T-cell (primary cell): ENCODE results near the gene ATP4A. TPM values are rescaled to one million over a fixed set of nuclear protein-coding genes. Genes with fewer than 3 reads are reported as not detected.

Source experiments
- ATAC-seq, 4 experiments: fragments of 200-7000 bp in 3 of 4; fragments of 150-1000 bp in 1 of 4; cut with Tn5 transposase; replicated peaks in 1 of 4; 1 replicate in 3 of 4; 2 replicates in 1 of 4; pipeline ENCODE4 v1.10.0; 2021; ENCODE audit warnings: moderate library complexity in 3 of 4, mild to moderate bottlenecking in 2 of 4, moderate number of reproducible peaks in 1 of 4
- CTCF ChIA-PET, 2 donors: fragments of 300-600 bp; sonication (Branson Sonifier 250); formaldehyde crosslinking; loops; one replicate each; lab custom pipeline; 2022; ENCODE audit warnings: antibody characterized with exemption in 2 of 2; lab: Charles Lee
- POLR2A ChIA-PET, 2 donors: fragments of 300-600 bp; sonication (Branson Sonifier 250); formaldehyde crosslinking; loops; one replicate each; lab custom pipeline; 2022; ENCODE audit warnings: antibody characterized with exemption in 2 of 2; lab: Charles Lee
- DNase-seq, 35 experiments: peaks; one replicate each; pipeline versions ENCODE4 v3.0.0 to v3.0.0-alpha.2; 2013 to 2023
- H3K27ac ChIP-seq: one replicate; pipeline ENCODE4 v1.5.1; 2013; ENCODE audit warnings: low read length
- H3K27me3 ChIP-seq, 2 experiments: replicated peaks in 1 of 2; 1 replicate in 1 of 2; 2 replicates in 1 of 2; pipeline versions ENCODE4 v1.6.1 to v1.7.0; 2013; ENCODE audit warnings: low read length in 1 of 2, mixed read lengths in 1 of 2; ENCODE audit not compliant: control insufficient read depth in 2 of 2, insufficient read depth in 2 of 2; ENCODE audit errors: extremely low read depth in 1 of 2
- H3K36me3 ChIP-seq, 2 donors: 1 replicate in 1 of 2; 2 replicates in 1 of 2; pipeline versions ENCODE4 v1.6.1 to v1.7.0; 2013; ENCODE audit warnings: low read length in 1 of 2; ENCODE audit not compliant: control insufficient read depth in 2 of 2, insufficient read depth in 1 of 2; ENCODE audit errors: extremely low read depth in 1 of 2
- H3K4me1 ChIP-seq, 2 experiments: 1 replicate in 1 of 2; 2 replicates in 1 of 2; pipeline versions ENCODE4 v1.6.1 to v1.7.0; 2013; ENCODE audit warnings: low read length in 2 of 2, mixed read lengths in 1 of 2; ENCODE audit not compliant: insufficient read depth in 2 of 2, control insufficient read depth in 1 of 2; ENCODE audit errors: extremely low read depth in 1 of 2
- H3K4me3 ChIP-seq, 2 donors: 1 replicate in 1 of 2; 2 replicates in 1 of 2; pipeline versions ENCODE4 v1.5.1 to v1.7.0; 2013; ENCODE audit warnings: mild to moderate bottlenecking in 2 of 2, low read length in 1 of 2, moderate library complexity in 1 of 2; ENCODE audit not compliant: control insufficient read depth in 1 of 2; ENCODE audit errors: extremely low read depth in 1 of 2
- H3K9me3 ChIP-seq: 2 replicates; pipeline ENCODE4 v1.7.0; 2013
- H3K27ac Mint-ChIP-seq, 2 donors: one replicate each; pipeline ENCODE4 v1.8.0; 2020 to 2021; ENCODE audit warnings: mild to moderate bottlenecking in 2 of 2, mixed read lengths in 2 of 2
- H3K27me3 Mint-ChIP-seq, 2 donors: one replicate each; pipeline ENCODE4 v1.8.0; 2021 to 2022; ENCODE audit warnings: mixed read lengths in 2 of 2
- H3K36me3 Mint-ChIP-seq: one replicate; pipeline ENCODE4 v1.8.0; 2021; ENCODE audit warnings: mixed read lengths
- H3K4me1 Mint-ChIP-seq, 3 donors: one replicate each; pipeline ENCODE4 v1.8.0; 2020 to 2022; ENCODE audit warnings: mixed read lengths in 3 of 3, mild to moderate bottlenecking in 1 of 3
- H3K4me3 Mint-ChIP-seq, 3 donors: one replicate each; pipeline ENCODE4 v1.8.0; 2020 to 2022; ENCODE audit warnings: mild to moderate bottlenecking in 3 of 3, mixed read lengths in 3 of 3, moderate library complexity in 3 of 3
- H3K9me3 Mint-ChIP-seq, 3 donors: one replicate each; pipeline ENCODE4 v1.8.0; 2020 to 2022; ENCODE audit warnings: mixed read lengths in 3 of 3
- WGBS: methylation state at CpG from one replicate; pipeline ENCODE4 v1.1.5; 2013; ENCODE audit warnings: missing lambda C conversion rate; ENCODE audit not compliant: insufficient coverage; 5-methylcytosine and 5-hydroxymethylcytosine counted together
- total RNA-seq, 35 experiments: library from RNA in 6 of 35; stranded (reverse) in 6 of 35; fragments of 120-200 nt in 1 of 35; gene quantifications; one replicate each; pipeline versions ENCODE4 v1.2.1 to v1.2.4 and lab custom pipeline; 2013 to 2026

Gene ATP4A
- total RNA-seq, 5 donors from 2014 or later (not counting 1 experiment from before 2014, with no cell fraction given) = not detected

GRCh38 chr19:35518313-35518712 lies 45.1 kb downstream of the ATP4A start:
- Mint-ChIP-seq H3K27ac (no peak overlapping the region), H3K9me3 (no peaks in the 10 kb centered on the region), H3K36me3 (no peaks in the 10 kb centered on the region), H3K4me3 (no peak overlapping the region), H3K4me1 (no peaks in the 10 kb centered on the region), H3K27me3 (peaks cover 7 to 12% of the 10 kb centered on the region in 2 donors)
- no peak for ATAC-seq
- no peak overlapping the region for H3K27ac ChIP-seq
- H3K27me3 ChIP-seq = peaks cover 0 to 16% of the 10 kb centered on the region in 2 experiments
- H3K36me3 ChIP-seq = no peaks in the 10 kb centered on the region
- no peak for DNase-seq
- no peaks in the 10 kb centered on the region for H3K4me1 ChIP-seq
- ChIA-PET POLR2A (no interaction called here), CTCF (no interaction called here)
- WGBS = 67% methylated on average over 2 of the region's 6 CpGs
- H3K4me3 ChIP-seq = no peak overlapping the region
- H3K9me3 ChIP-seq = no peaks in the 10 kb centered on the region

- ATAC-seq (no peak), DNase-seq (no peak)
- Mint-ChIP-seq H3K27ac (no peak overlapping the region), H3K4me3 (no peak overlapping the region), H3K27me3 (peaks cover 14 to 15% of the 10 kb centered on the region in 2 donors), H3K4me1 (no peaks in the 10 kb centered on the region), H3K9me3 (no peaks in the 10 kb centered on the region), H3K36me3 (no peaks in the 10 kb centered on the region)
- Histone ChIP-seq H3K27me3 (peaks cover 0 to 26% of the 10 kb centered on the region in 2 experiments), H3K4me1 (no peaks in the 10 kb centered on the region), H3K4me3 (no peak overlapping the region), H3K36me3 (no peaks in the 10 kb centered on the region), H3K9me3 (no peaks in the 10 kb centered on the region), H3K27ac (no peak overlapping the region)
- 90% methylated on average over 2 of the region's 2 CpGs for WGBS
- ChIA-PET CTCF (interaction anchor here in 1 of 2 donors (0.5 kb wide), 1 partner anchor 456 kb away, joined by 7 read pairs; no protein-coding TSS in a partner anchor), POLR2A (no interaction called here)
Observed at GRCh38 chr19:35517342-35517741, 46.1 kb downstream of the ATP4A start.

- Histone ChIP-seq H3K27me3 (peaks cover 0 to 32% of the 10 kb centered on the region in 2 experiments), H3K36me3 (no peaks in the 10 kb centered on the region), H3K4me1 (no peaks in the 10 kb centered on the region), H3K9me3 (no peaks in the 10 kb centered on the region), H3K27ac (no peak overlapping the region), H3K4me3 (no peak overlapping the region)
- H3K27ac Mint-ChIP-seq = no peak overlapping the region
- H3K9me3 Mint-ChIP-seq = no peaks in the 10 kb centered on the region
- ATAC-seq (no peak), DNase-seq (no peak)
- ChIA-PET CTCF (no interaction called here), POLR2A (no interaction called here)
- peaks cover 18 to 22% of the 10 kb centered on the region in 2 donors for H3K27me3 Mint-ChIP-seq
- H3K4me1 Mint-ChIP-seq = no peaks in the 10 kb centered on the region
- no CpG with 5 or more reads among the region's 3 CpGs for WGBS
- no peak overlapping the region for H3K4me3 Mint-ChIP-seq
- H3K36me3 Mint-ChIP-seq = no peaks in the 10 kb centered on the region
Observed at GRCh38 chr19:35516310-35516709, 47.1 kb downstream of the ATP4A start.

- no peaks in the 10 kb centered on the region for H3K9me3 Mint-ChIP-seq
- ATAC-seq (no peak), DNase-seq (no peak)
- WGBS = 58% methylated on average over 13 of the region's 20 CpGs
- no peak overlapping the region for H3K4me3 Mint-ChIP-seq
- Histone ChIP-seq H3K4me1 (peaks cover 0 to 16% of the 10 kb centered on the region in 2 experiments), H3K9me3 (no peaks in the 10 kb centered on the region), H3K36me3 (no peaks in the 10 kb centered on the region), H3K27me3 (peaks cover 0 to 47% of the 10 kb centered on the region in 2 experiments), H3K27ac (no peak overlapping the region), H3K4me3 (no peak overlapping the region)
- no peaks in the 10 kb centered on the region for H3K36me3 Mint-ChIP-seq
- H3K27me3 Mint-ChIP-seq = peaks cover 24 to 33% of the 10 kb centered on the region in 2 donors
- CTCF ChIA-PET = interaction anchor here (0.6 kb wide), 2 partner anchors 12 to 231 kb away, joined by 3 read pairs; partner anchors contain the start of genes PSENEN (in 1 of the 2) and U2AF1L4 (in 1 of the 2)
- POLR2A ChIA-PET = no interaction called here
- no peak overlapping the region for H3K27ac Mint-ChIP-seq
- peaks cover 12% of the 10 kb centered on the region in 3 donors for H3K4me1 Mint-ChIP-seq
Observed at GRCh38 chr19:35514282-35514809, 49.1 kb downstream of the ATP4A start.

GRCh38 chr19:35513628-35514281 lies 49.7 kb downstream of the ATP4A start, which contains the start of gene DMKN:
Gene DMKN (minus strand): TSS chr19:35513649. CDS start chr19:35513475, 174 bp downstream.
- Mint-ChIP-seq H3K4me1 (peaks cover 14 to 17% (median 15%) of the 10 kb centered on the region in 3 donors), H3K9me3 (no peaks in the 10 kb centered on the region), H3K4me3 (no peak within 1 kb of the TSS), H3K27ac (no peak within 1 kb of the TSS), H3K27me3 (peaks cover 24 to 34% of the 10 kb centered on the region in 2 donors), H3K36me3 (no peaks in the 10 kb centered on the region)
- peaks cover 0 to 22% of the 10 kb centered on the region in 2 experiments for H3K4me1 ChIP-seq
- H3K27me3 ChIP-seq = peaks cover 2 to 51% of the 10 kb centered on the region in 2 experiments
- H3K36me3 ChIP-seq = no peaks in the 10 kb centered on the region
- H3K27ac ChIP-seq = no peak within 1 kb of the TSS
- H3K4me3 ChIP-seq = no peak within 1 kb of the TSS
- ATAC-seq (no peak), DNase-seq (no peak)
- 35% methylated on average over 8 of the region's 15 CpGs for WGBS
- H3K9me3 ChIP-seq = no peaks in the 10 kb centered on the region
- CTCF ChIA-PET = no interaction called here
- POLR2A ChIA-PET = no interaction called here

DNA sequence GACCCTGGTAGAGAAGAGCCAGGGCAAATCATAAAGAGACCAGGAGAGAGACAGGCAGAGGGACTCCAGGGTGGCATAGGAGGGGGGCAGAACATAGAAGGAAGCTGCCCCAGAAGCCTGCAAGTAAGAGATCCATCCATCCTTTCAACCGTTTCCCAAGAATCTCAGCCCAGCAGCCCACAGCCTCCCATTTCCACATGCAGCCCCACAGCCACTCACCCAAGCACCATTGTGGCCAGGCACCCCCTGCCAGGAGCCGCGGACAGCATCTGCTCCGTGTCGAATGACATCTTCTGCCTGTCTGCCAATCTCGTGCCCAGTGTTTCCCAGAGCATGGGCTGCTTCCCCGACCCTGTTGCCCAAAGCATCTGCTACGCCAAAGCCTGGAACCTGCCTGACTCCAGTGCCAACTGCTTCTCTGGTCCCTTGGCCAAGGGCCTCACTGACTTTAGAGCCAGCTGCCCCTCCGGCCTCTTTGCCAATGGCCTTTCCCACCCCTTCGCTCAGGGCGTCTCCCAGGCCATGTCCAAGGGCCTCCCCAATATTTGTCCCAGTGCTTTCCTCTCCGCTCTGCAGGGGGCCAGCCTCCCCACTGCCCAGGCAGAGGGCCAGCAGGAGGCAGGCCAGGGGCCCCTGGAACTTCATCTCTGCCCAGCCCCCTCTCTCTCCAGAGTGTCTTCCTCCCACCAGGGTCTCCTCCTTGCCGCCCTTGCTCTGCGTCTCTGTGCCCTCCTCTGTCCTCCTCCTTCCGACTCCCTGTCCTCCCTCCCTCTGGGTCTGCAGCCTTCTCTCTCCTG lies 50.4 kb downstream of the ATP4A start:
- Mint-ChIP-seq H3K27ac (no peak overlapping the region), H3K9me3 (no peaks in the 10 kb centered on the region), H3K36me3 (no peaks in the 10 kb centered on the region), H3K4me3 (no peak overlapping the region), H3K27me3 (peaks cover 24 to 40% of the 10 kb centered on the region in 2 donors), H3K4me1 (peaks cover 15 to 20% (median 17%) of the 10 kb centered on the region in 3 donors)
- Histone ChIP-seq H3K36me3 (no peaks in the 10 kb centered on the region), H3K4me3 (no peak overlapping the region), H3K4me1 (peaks cover 0 to 22% of the 10 kb centered on the region in 2 experiments), H3K27me3 (peaks cover 2 to 52% of the 10 kb centered on the region in 2 experiments), H3K27ac (no peak overlapping the region), H3K9me3 (no peaks in the 10 kb centered on the region)
- WGBS = 86% methylated on average over 11 of the region's 15 CpGs
- CTCF ChIA-PET = interaction anchor here in 1 of 2 donors (0.9 kb wide), 1 partner anchor 18 kb away, joined by 3 read pairs; no protein-coding TSS in a partner anchor
- POLR2A ChIA-PET = no interaction called here
- no peak for DNase-seq
- no peak for ATAC-seq
